WTC11 (cell line): ENCODE data around the gene ZDHHC9. TPM values are rescaled to one million over a fixed set of nuclear protein-coding genes. Genes with fewer than 3 reads are reported as not detected.

Experiments
- ATAC-seq: fragments of 200-7000 bp; cut with Tn5 transposase; 2 replicates; pipeline ENCODE4 v1.10.0; 2021; ENCODE audit warnings: mild to moderate bottlenecking, moderate library complexity
- CTCF ChIA-PET: fragments of 300-600 bp; sonication (Branson Sonifier 250); formaldehyde crosslinking; loops from one replicate; lab custom pipeline; 2021; ENCODE audit warnings: antibody characterized with exemption; lab: Charles Lee
- POLR2A ChIA-PET: fragments of 350-600 bp; sonication (Branson Sonifier 250); formaldehyde crosslinking; loops from one replicate; lab custom pipeline; 2021; ENCODE audit warnings: antibody characterized with exemption; lab: Charles Lee
- DNase-seq: peaks from one replicate; pipeline ENCODE4 v3.0.0; 2021; ENCODE audit warnings: low spot score
- H3K27ac Mint-ChIP-seq: 2 replicates; pipeline ENCODE4 v1.8.0; 2021; ENCODE audit warnings: mixed read lengths
- H3K27me3 Mint-ChIP-seq: 2 replicates; pipeline ENCODE4 v1.8.0; 2021; ENCODE audit warnings: low read depth, mild to moderate bottlenecking, moderate library complexity, mixed read lengths
- H3K36me3 Mint-ChIP-seq: 2 replicates; pipeline ENCODE4 v1.8.0; 2021; ENCODE audit warnings: mixed read lengths
- H3K4me1 Mint-ChIP-seq: 2 replicates; pipeline ENCODE4 v1.8.0; 2022; ENCODE audit warnings: mixed read lengths
- H3K4me3 Mint-ChIP-seq: 2 replicates; pipeline ENCODE4 v1.8.0; 2021; ENCODE audit warnings: mild to moderate bottlenecking, moderate library complexity, mixed read lengths
- H3K9me3 Mint-ChIP-seq: 2 replicates; pipeline ENCODE4 v1.8.0; 2021; ENCODE audit warnings: mixed read lengths
- ATF2 ChIP-seq: sonication (generic); formaldehyde crosslinking; IDR thresholded peaks from 2 replicates; pipeline ENCODE4 v1.8.1; 2022; ENCODE audit warnings: low read depth, missing genetic modification reagents, borderline replicate concordance
- CTCF ChIP-seq: fragments of 200-600 bp; IDR thresholded peaks from 2 replicates; pipeline ENCODE4 v1.8.0; 2022; ENCODE audit warnings: antibody characterized with exemption
- E2F1 ChIP-seq: sonication (generic); formaldehyde crosslinking; IDR thresholded peaks from 2 replicates; pipeline ENCODE4 v1.8.0; 2022; ENCODE audit warnings: mild to moderate bottlenecking, missing genetic modification reagents
- ELF4 ChIP-seq: sonication (generic); formaldehyde crosslinking; IDR thresholded peaks from 2 replicates; pipeline ENCODE4 v1.8.1; 2022; ENCODE audit warnings: low read depth, mild to moderate bottlenecking, moderate library complexity, missing genetic modification reagents
- EMX1 ChIP-seq: fragments of 250-450 bp; sonication (Bioruptor Pico); IDR thresholded peaks from 2 replicates; pipeline ENCODE4 v1.8.0; 2021; ENCODE audit warnings: mild to moderate bottlenecking
- GRHL2 ChIP-seq: fragments of 250-450 bp; sonication (Bioruptor Pico); IDR thresholded peaks from 2 replicates; pipeline ENCODE4 v1.8.0; 2022; ENCODE audit warnings: mild to moderate bottlenecking, moderate library complexity; ENCODE audit not compliant: insufficient replicate concordance, severe bottlenecking
- HMGA2 ChIP-seq: fragments of 250-450 bp; sonication (Bioruptor Pico); IDR thresholded peaks from 2 replicates; pipeline ENCODE4 v1.4.0; 2021; ENCODE audit warnings: mild to moderate bottlenecking, moderate library complexity
- HMGXB4 ChIP-seq: sonication (generic); formaldehyde crosslinking; IDR thresholded peaks from 2 replicates; pipeline ENCODE4 v1.8.1; 2023; ENCODE audit warnings: mild to moderate bottlenecking, moderate library complexity, missing genetic modification reagents
- KAT7 ChIP-seq: sonication (generic); formaldehyde crosslinking; IDR thresholded peaks from 2 replicates; pipeline ENCODE4 v1.8.1; 2023; ENCODE audit warnings: missing genetic modification reagents, mild to moderate bottlenecking, borderline replicate concordance
- MXD4 ChIP-seq: fragments of 250-450 bp; sonication (Bioruptor Pico); IDR thresholded peaks from 2 replicates; pipeline ENCODE4 v1.8.0; 2021; ENCODE audit warnings: mild to moderate bottlenecking, moderate library complexity, borderline replicate concordance
- NFATC4 ChIP-seq: fragments of 250-450 bp; sonication (Bioruptor Pico); IDR thresholded peaks from 2 replicates; pipeline ENCODE4 v1.9.0; 2021; ENCODE audit warnings: mild to moderate bottlenecking
- NR2C2 ChIP-seq: sonication (generic); formaldehyde crosslinking; IDR thresholded peaks from 2 replicates; pipeline ENCODE4 v1.8.0; 2022; ENCODE audit warnings: mild to moderate bottlenecking, missing genetic modification reagents
- OVOL2 ChIP-seq: fragments of 250-450 bp; sonication (Bioruptor Pico); IDR thresholded peaks from 2 replicates; pipeline ENCODE4 v1.9.0; 2021; ENCODE audit warnings: mild to moderate bottlenecking, borderline replicate concordance
- PRRX2 ChIP-seq: fragments of 250-450 bp; sonication (Bioruptor Pico); IDR thresholded peaks from 2 replicates; pipeline ENCODE4 v1.8.0; 2021; ENCODE audit warnings: mild to moderate bottlenecking
- RELA ChIP-seq: sonication (generic); formaldehyde crosslinking; IDR thresholded peaks from 2 replicates; pipeline ENCODE4 v1.8.1; 2022; ENCODE audit warnings: missing genetic modification reagents, mild to moderate bottlenecking, borderline replicate concordance
- SOX15 ChIP-seq: fragments of 250-450 bp; sonication (Bioruptor Pico); IDR thresholded peaks from 2 replicates; pipeline ENCODE4 v1.9.0; 2021; ENCODE audit warnings: mild to moderate bottlenecking
- ZMAT4 ChIP-seq: fragments of 250-450 bp; sonication (Bioruptor Pico); IDR thresholded peaks from 2 replicates; pipeline ENCODE4 v1.9.0; 2021; ENCODE audit warnings: mild to moderate bottlenecking
- ZNF423 ChIP-seq: fragments of 250-450 bp; sonication (Bioruptor Pico); IDR thresholded peaks from 2 replicates; pipeline ENCODE4 v2.1.2; 2022; ENCODE audit warnings: mild to moderate bottlenecking, moderate library complexity
- ZNF425 ChIP-seq: fragments of 250-450 bp; sonication (Bioruptor Pico); conservative IDR thresholded peaks from 2 replicates; pipeline ENCODE4 v1.9.0; 2021; ENCODE audit warnings: mild to moderate bottlenecking
- total RNA-seq: library from RNA; stranded (reverse); gene quantifications from 3 replicates; pipeline ENCODE4 v1.2.3, GENCODE V29; 2021

The ZDHHC9 gene
- total RNA-seq, 1 experiment from 2014 or later: 25.0 TPM

GRCh38 chrX:129782706-129783105 lies 61.0 kb downstream of the ZDHHC9 start:
- no peak overlapping the region for H3K27ac Mint-ChIP-seq
- no peaks in the 10 kb centered on the region for H3K36me3 Mint-ChIP-seq
- no peaks in the 10 kb centered on the region for H3K9me3 Mint-ChIP-seq
- ATAC-seq (no peak), DNase-seq (no peak)
- TF ChIP-seq NFATC4 (CRISPR knock-in tag): no peak
- H3K27me3 Mint-ChIP-seq: no peaks in the 10 kb centered on the region; the same call in 1 of the 2 replicates
- ChIA-PET POLR2A (no interaction called here), CTCF (interaction anchor here (1.6 kb wide), 1 partner anchor 27 kb away, joined by 4 read pairs; no protein-coding TSS in a partner anchor)
- H3K4me1 Mint-ChIP-seq: no peaks in the 10 kb centered on the region
- no peak overlapping the region for H3K4me3 Mint-ChIP-seq

GRCh38 chrX:129781680-129782495 lies 61.8 kb downstream of the ZDHHC9 start:
- ATAC-seq: no peak

More at GRCh38 chrX:129781680-129782495, 61.8 kb downstream of the ZDHHC9 start:
- TF ChIP-seq E2F1 (CRISPR knock-in tag) (no peak), SOX15 (CRISPR knock-in tag) (no peak), ELF4 (CRISPR knock-in tag) (no peak), EMX1 (CRISPR knock-in tag) (no peak), PRRX2 (no peak), HMGXB4 (CRISPR knock-in tag) (no peak), GRHL2 (CRISPR knock-in tag) (no peak), KAT7 (CRISPR knock-in tag) (no peak), NFATC4 (CRISPR knock-in tag) (no peak), ZNF423 (no peak), MXD4 (CRISPR knock-in tag) (no peak), NR2C2 (CRISPR knock-in tag) (no peak), ZNF425 (CRISPR knock-in tag) (no peak), CTCF (no peak), OVOL2 (CRISPR knock-in tag) (no peak), ZMAT4 (CRISPR knock-in tag) (no peak), ATF2 (no peak), HMGA2 (no peak), RELA (CRISPR knock-in tag) (no peak)
- TF ChIP-seq, all 79 proteins: peak for 0
- POLR2A ChIA-PET: interaction anchor here (1.0 kb wide), 1 partner anchor 25 kb away, joined by 3 read pairs; no protein-coding TSS in a partner anchor
- no peaks in the 10 kb centered on the region for H3K4me1 Mint-ChIP-seq
- H3K9me3 Mint-ChIP-seq: no peaks in the 10 kb centered on the region
- no peaks in the 10 kb centered on the region; the same call in 1 of the 2 replicates for H3K27me3 Mint-ChIP-seq
- CTCF ChIA-PET: interaction anchor here (1.4 to 1.5 kb wide), 2 partner anchors 26 to 28 kb away, joined by 3 to 6 read pairs; no protein-coding TSS in a partner anchor
- H3K4me3 Mint-ChIP-seq: no peak overlapping the region
- H3K27ac Mint-ChIP-seq: no peak overlapping the region
- H3K36me3 Mint-ChIP-seq: no peaks in the 10 kb centered on the region
- DNase-seq: no peak
